Lower leg skin (tissue), 3 donors: Measurements from ENCODE around the gene NPLOC4.

ENCODE experiments used
- POLR2A ChIP-seq, 2 donors: fragments of 450-650 bp; IDR thresholded peaks; one replicate each; pipeline ENCODE4 v1.6.1; 2016 to 2017; ENCODE audit warnings: antibody characterized with exemption in 2 of 2, mild to moderate bottlenecking in 1 of 2, moderate library complexity in 1 of 2
- TF ChIP-seq, protein P1 (sequence below), 3 donors: fragments of 450-650 bp; IDR thresholded peaks; one replicate each; pipeline ENCODE4 v1.5.1; 2016; ENCODE audit warnings: antibody characterized with exemption in 3 of 3, mild to moderate bottlenecking in 3 of 3, moderate library complexity in 2 of 3

DNA sequence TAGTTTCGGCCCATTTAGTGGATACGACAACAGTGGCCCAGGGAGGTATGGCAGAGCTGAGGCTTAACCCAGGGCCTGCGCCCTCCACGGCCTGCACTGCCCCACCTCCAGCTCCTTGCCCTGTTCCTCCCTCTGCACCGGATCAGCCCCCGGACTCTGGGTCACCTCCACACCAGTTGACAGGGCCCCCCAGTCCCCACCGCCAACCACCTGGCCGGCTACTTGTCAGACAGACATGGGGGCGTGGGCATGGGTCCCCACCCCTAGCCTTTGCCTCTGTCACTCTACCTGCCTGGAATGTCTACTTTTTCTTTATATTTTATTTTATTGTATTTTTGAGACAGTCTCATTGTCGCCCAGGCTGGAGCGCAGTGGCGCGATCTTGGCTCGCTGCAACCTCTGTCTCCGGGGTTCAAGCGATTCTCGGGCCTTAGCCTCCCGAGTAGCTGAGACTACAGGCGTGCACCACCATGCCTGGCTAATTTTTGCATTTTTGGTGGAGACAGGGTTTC, 121.3 kb downstream of the NPLOC4 start:
- TF ChIP-seq POLR2A (IDR thresholded peaks at IDR 0.05), result no peak
- TF ChIP-seq, protein P1, sequence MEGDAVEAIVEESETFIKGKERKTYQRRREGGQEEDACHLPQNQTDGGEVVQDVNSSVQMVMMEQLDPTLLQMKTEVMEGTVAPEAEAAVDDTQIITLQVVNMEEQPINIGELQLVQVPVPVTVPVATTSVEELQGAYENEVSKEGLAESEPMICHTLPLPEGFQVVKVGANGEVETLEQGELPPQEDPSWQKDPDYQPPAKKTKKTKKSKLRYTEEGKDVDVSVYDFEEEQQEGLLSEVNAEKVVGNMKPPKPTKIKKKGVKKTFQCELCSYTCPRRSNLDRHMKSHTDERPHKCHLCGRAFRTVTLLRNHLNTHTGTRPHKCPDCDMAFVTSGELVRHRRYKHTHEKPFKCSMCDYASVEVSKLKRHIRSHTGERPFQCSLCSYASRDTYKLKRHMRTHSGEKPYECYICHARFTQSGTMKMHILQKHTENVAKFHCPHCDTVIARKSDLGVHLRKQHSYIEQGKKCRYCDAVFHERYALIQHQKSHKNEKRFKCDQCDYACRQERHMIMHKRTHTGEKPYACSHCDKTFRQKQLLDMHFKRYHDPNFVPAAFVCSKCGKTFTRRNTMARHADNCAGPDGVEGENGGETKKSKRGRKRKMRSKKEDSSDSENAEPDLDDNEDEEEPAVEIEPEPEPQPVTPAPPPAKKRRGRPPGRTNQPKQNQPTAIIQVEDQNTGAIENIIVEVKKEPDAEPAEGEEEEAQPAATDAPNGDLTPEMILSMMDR (IDR thresholded peaks at IDR 0.05), result no peak
